H1 (cell line): Measurements from ENCODE around the gene GRPR. TPM values are rescaled to one million over a fixed set of nuclear protein-coding genes. Genes with fewer than 3 reads are reported as not detected.

Experiments used
- ASH2L ChIP-seq: fragments of 200-600, 300-600 bp; sonication (generic); IDR thresholded peaks from one replicate; pipeline ENCODE4 v1.7.1; 2017; ENCODE audit warnings: low read length
- CHD1 ChIP-seq: IDR thresholded peaks from 2 replicates; pipeline ENCODE4 v1.6.1; 2012; ENCODE audit warnings: low read depth, low read length, improper control_type of control experiment
- CHD7 ChIP-seq: fragments of 300-600 bp; sonication (generic); IDR thresholded peaks from 2 replicates; pipeline ENCODE4 v1.7.1; 2012; ENCODE audit warnings: low read length, moderate library complexity, mild to moderate bottlenecking, inconsistent platforms; ENCODE audit not compliant: insufficient replicate concordance
- HDAC2 ChIP-seq, 2 experiments: fragments of 300-600 bp in 1 of 2; sonication (generic) in 1 of 2; IDR thresholded peaks; 2 replicates each; pipeline ENCODE4 v1.6.1; 2011 to 2012; ENCODE audit warnings: low read depth in 2 of 2, low read length in 2 of 2, mild to moderate bottlenecking in 2 of 2, moderate library complexity in 2 of 2, borderline replicate concordance in 1 of 2, inconsistent platforms in 1 of 2
- HDAC6 ChIP-seq: IDR thresholded peaks from one replicate; pipeline ENCODE4 v1.7.1; 2012; ENCODE audit warnings: low read depth, mild to moderate bottlenecking, inconsistent platforms, low read length, moderate library complexity
- POLR2AphosphoS5 ChIP-seq: IDR thresholded peaks from 2 replicates; pipeline ENCODE4 v1.6.1; 2011; ENCODE audit warnings: low read depth, low read length
- RFX5 ChIP-seq: IDR thresholded peaks from 2 replicates; pipeline ENCODE4 v1.6.1; 2011; ENCODE audit warnings: low read depth, low read length, improper control_type of control experiment, borderline replicate concordance
- SUZ12 ChIP-seq: fragments of 200-600 bp; sonication (generic); IDR thresholded peaks from 2 replicates; pipeline ENCODE4 v1.6.1; 2012; ENCODE audit warnings: mild to moderate bottlenecking, inconsistent platforms, low read length, moderate library complexity, mixed read lengths
- polyA plus RNA-seq, 7 experiments: library from polyadenylated mRNA; depleted of rRNA in 3 of 7; stranded (reverse) in 5 of 7; unstranded in 2 of 7; fragments of >200 nt in 5 of 7; fragments of 200-250 nt in 2 of 7; gene quantifications; 1 replicate in 5 of 7; 2 replicates in 1 of 7; 4 replicates in 1 of 7; pipeline versions ENCODE4 v1.2.1 to v1.2.3, GENCODE V29; 2011 to 2013; ENCODE audit warnings: missing spikeins in 2 of 7, mixed read lengths in 2 of 7
- total RNA-seq: library from RNA; stranded (reverse); fragmentation: NEBNext Ultra II Directional; extraction: Animal tissue kit (Norgen Biotek cat#: 25700); gene quantifications from 2 replicates; pipeline ENCODE4 v1.2.1, GENCODE V29; 2021

The GRPR gene
- total and polyA plus RNA-seq, 2 of the 8 experiments (the other 6 are each of a cell fraction or from before 2014, with no cell fraction given): 18.6 to 78.4 TPM

- TF ChIP-seq CHD7 (no peak), CHD1 (no peak), ASH2L (no peak), SUZ12 (no peak), RFX5 (no peak), HDAC2 (IDR thresholded peaks at IDR 0.05; ENCODE audit: borderline replicate concordance in 1 of 2, low read depth in 2 of 2, low read length in 2 of 2) (no peak), HDAC6 (no peak), POLR2AphosphoS5 (no peak)
Observed at GRCh38 chrX:16113978-16114565, 9.3 kb upstream of the GRPR start (continued).
